DOHH2 (cell line): ENCODE data around the gene MARVELD2.

Experiments used
- H3F3A ChIP-seq: fragments of 200-600 bp; sonication (generic), shearing (Covaris generic); 2 replicates; pipeline ENCODE4 v1.6.0; 2016; ENCODE audit warnings: antibody characterized with exemption, mild to moderate bottlenecking; ENCODE audit not compliant: control insufficient read depth, insufficient read depth
- H3K27ac ChIP-seq: fragments of 200-600 bp; sonication (generic); 2 replicates; pipeline ENCODE4 v1.5.1; 2014; ENCODE audit warnings: low read depth, mild to moderate bottlenecking, low read length, moderate library complexity
- H3K27me3 ChIP-seq: fragments of 200-600 bp; sonication (generic); 2 replicates; pipeline ENCODE4 v1.6.1; 2014; ENCODE audit warnings: mild to moderate bottlenecking, low read length, mixed read lengths; ENCODE audit not compliant: control insufficient read depth
- H3K36me3 ChIP-seq: fragments of 200-600 bp; sonication (generic); 2 replicates; pipeline ENCODE4 v1.6.1; 2014; ENCODE audit warnings: mild to moderate bottlenecking, low read length, moderate library complexity, mixed read lengths; ENCODE audit not compliant: control insufficient read depth
- H3K4me1 ChIP-seq: fragments of 200-600 bp; sonication (generic); 2 replicates; pipeline ENCODE4 v1.6.1; 2014; ENCODE audit warnings: mild to moderate bottlenecking, low read length, mixed read lengths; ENCODE audit not compliant: control insufficient read depth
- H3K4me2 ChIP-seq: fragments of 200-600 bp; sonication (generic); 2 replicates; pipeline ENCODE4 v1.6.0; 2014; ENCODE audit warnings: mild to moderate bottlenecking, low read length, moderate library complexity
- H3K4me3 ChIP-seq: fragments of 200-600 bp; sonication (generic); 2 replicates; pipeline ENCODE4 v1.5.1; 2014; ENCODE audit warnings: mild to moderate bottlenecking, low read length, mixed read lengths
- H3K79me2 ChIP-seq: fragments of 200-600 bp; sonication (generic); 2 replicates; pipeline ENCODE4 v1.6.1; 2014; ENCODE audit warnings: mild to moderate bottlenecking, low read length, mixed read lengths; ENCODE audit not compliant: control insufficient read depth
- H3K9me2 ChIP-seq: fragments of 200-600 bp; sonication (generic); replicated peaks from 2 replicates; pipeline ENCODE4 v1.6.1; 2014; ENCODE audit warnings: mild to moderate bottlenecking, low read length, mixed read lengths; ENCODE audit not compliant: control insufficient read depth
- H3K9me3 ChIP-seq: fragments of 200-600 bp; sonication (generic); 2 replicates; pipeline ENCODE4 v1.6.1; 2014; ENCODE audit warnings: antibody characterized with exemption, low read length, mixed read lengths; ENCODE audit not compliant: control insufficient read depth, insufficient read depth
- H4K20me1 ChIP-seq: fragments of 200-600 bp; sonication (generic); 2 replicates; pipeline ENCODE4 v1.6.0; 2014; ENCODE audit warnings: low read depth, mild to moderate bottlenecking, antibody characterized with exemption, low read length, moderate library complexity; ENCODE audit not compliant: control insufficient read depth, insufficient read depth
- CTCF ChIP-seq: fragments of 200-600 bp; sonication (generic); IDR thresholded peaks from one replicate; pipeline ENCODE4 v1.5.1; 2014; ENCODE audit warnings: antibody characterized with exemption, mild to moderate bottlenecking, low read depth, low read length; ENCODE audit not compliant: poor library complexity, severe bottlenecking
- EZH2phosphoT487 ChIP-seq: fragments of 200-600 bp; sonication (generic); IDR thresholded peaks from 2 replicates; pipeline ENCODE4 v1.6.1; 2017; ENCODE audit warnings: borderline replicate concordance, mild to moderate bottlenecking, antibody characterized with exemption, low read length, moderate library complexity, mixed read lengths

Gene MARVELD2

GRCh38 chr5:69491838-69492390 lies 77.0 kb downstream of the MARVELD2 start:
- no peaks in the 10 kb centered on the region for H3K9me2 ChIP-seq
- H3K9me3 ChIP-seq, result no peaks in the 10 kb centered on the region
- H3K4me3 ChIP-seq, result no peak overlapping the region
- H3F3A ChIP-seq, result no peaks in the 10 kb centered on the region
- no peaks in the 10 kb centered on the region for H3K36me3 ChIP-seq
- peaks cover 47% of the 10 kb centered on the region for H3K27me3 ChIP-seq
- H3K27ac ChIP-seq, result no peak overlapping the region
- H3K4me1 ChIP-seq, result peaks cover 11% of the 10 kb centered on the region
- peak overlapping the region; percentile 63; the same call in 1 of the 2 replicates for H3K4me2 ChIP-seq
- TF ChIP-seq CTCF (no peak), EZH2phosphoT487 (no peak)
- H4K20me1 ChIP-seq, result no peaks in the 10 kb centered on the region
- H3K79me2 ChIP-seq, result no peaks in the 10 kb centered on the region

GRCh38 chr5:69492391-69492922 lies 77.5 kb downstream of the MARVELD2 start, which contains the start of gene OCLN:
TSS of gene OCLN (plus strand) at chr5:69492790. CDS start at chr5:69504245, 11,455 bp downstream.
- Histone ChIP-seq H3K4me2 (peak within 1 kb of the TSS; percentile 63), H3F3A (no peaks in the 10 kb centered on the region), H4K20me1 (no peaks in the 10 kb centered on the region), H3K27me3 (peaks cover 47% of the 10 kb centered on the region), H3K27ac (no peak within 1 kb of the TSS), H3K4me3 (peak within 1 kb of the TSS; percentile 55), H3K9me3 (no peaks in the 10 kb centered on the region), H3K4me1 (peaks cover 11% of the 10 kb centered on the region), H3K9me2 (no peaks in the 10 kb centered on the region), H3K79me2 (no peaks in the 10 kb centered on the region), H3K36me3 (no peaks in the 10 kb centered on the region)
- TF ChIP-seq CTCF (no peak), EZH2phosphoT487 (no peak)

GRCh38 chr5:69492923-69493395 lies 78.0 kb downstream of the MARVELD2 start:
- Histone ChIP-seq H4K20me1 (no peaks in the 10 kb centered on the region), H3K79me2 (no peaks in the 10 kb centered on the region), H3K27ac (no peak overlapping the region), H3K9me3 (no peaks in the 10 kb centered on the region), H3K36me3 (no peaks in the 10 kb centered on the region), H3F3A (no peaks in the 10 kb centered on the region), H3K9me2 (no peaks in the 10 kb centered on the region), H3K4me3 (peak overlapping the region; percentile 55), H3K4me2 (peak overlapping the region; percentile 63), H3K27me3 (peaks cover 47% of the 10 kb centered on the region), H3K4me1 (peaks cover 11% of the 10 kb centered on the region)
- TF ChIP-seq CTCF (no peak), EZH2phosphoT487 (0 out of 2 replicates have a peak, but pooled peaks have one; percentile 30)
